ENCODE data around the gene IL1A. TPM values are rescaled to one million over a fixed set of nuclear protein-coding genes. Genes with fewer than 3 reads are reported as not detected.

The IL1A gene
- total and polyA plus RNA-seq, 2 donors (not counting 3 experiments of a cell fraction or from before 2014, with no cell fraction given): 0.29 to 1.4 TPM

DNA sequence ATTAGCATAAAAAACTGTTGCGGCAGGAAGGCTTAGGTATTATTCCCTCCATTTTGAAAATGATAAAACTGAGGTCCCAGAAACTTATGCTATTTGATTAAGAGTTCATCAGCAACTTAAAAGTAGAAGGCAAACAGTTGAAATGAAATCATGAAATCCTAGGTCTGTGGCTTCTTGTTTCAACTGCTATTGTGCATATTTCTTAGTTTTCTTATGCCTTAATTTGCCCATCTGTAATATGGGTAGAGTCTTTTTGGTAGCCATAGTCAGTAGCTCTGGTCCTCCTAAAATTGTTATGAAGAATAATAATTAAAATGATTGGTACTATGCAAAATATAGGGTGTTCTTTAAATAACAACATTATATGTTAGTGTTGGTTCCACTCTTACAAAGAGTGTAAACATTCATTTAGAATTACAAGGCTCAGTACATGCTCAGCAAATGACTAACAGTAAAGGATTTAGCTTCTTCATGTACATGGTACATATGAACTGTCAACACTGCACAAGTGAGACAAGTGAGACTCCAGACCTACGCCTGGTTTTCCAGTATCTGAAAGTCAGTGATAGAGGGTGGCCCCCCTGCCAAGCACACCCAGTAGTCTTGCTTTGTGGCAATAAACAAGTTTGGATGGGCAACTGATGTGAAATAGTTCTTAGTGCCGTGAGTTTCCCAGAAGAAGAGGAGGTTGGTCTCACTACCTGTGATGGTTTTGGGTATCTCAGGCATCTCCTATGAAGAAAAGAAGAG lies 9.6 kb downstream of the IL1A start:
- ChIA-PET POLR2A (no interaction called here), CTCF (interaction anchor here (0.5 to 1.4 kb wide), 2 partner anchors 76 to 111 kb away, joined by 3 to 5 read pairs; no protein-coding TSS in a partner anchor)
- no peaks in the 10 kb centered on the region for H3K9me1 ChIP-seq (replicated peaks; ENCODE audit: control insufficient read depth, extremely low read depth, insufficient read depth, low read length)
- no peak overlapping the region for H3K27ac ChIP-seq (ENCODE audit: insufficient read depth, low read depth, low read length)
- no peaks in the 10 kb centered on the region for H3K36me3 ChIP-seq (ENCODE audit: control insufficient read depth in 2 of 2, extremely low read depth in 1 of 2, insufficient read depth in 2 of 2, low read length in 2 of 2)
- H3K4me3 ChIP-seq (replicated peaks in 1 of 3; ENCODE audit: insufficient read depth in 1 of 3, low read depth in 1 of 3, low read length in 3 of 3): no peak overlapping the region
- dilution Hi-C loops (cut with MboI; ENCODE audit: extremely low pct_ligation_motif_present, low sequenced_read_pairs) (loop anchor here (25.0 kb wide), 1 partner anchor 163 kb away; no protein-coding TSS in a partner anchor), intact Hi-C loops (cut with micrococcal nuclease) (no loop called here)
- FAIRE-seq (no peak), DNase-seq (ENCODE audit: low read depth, low spot score) (no peak)
- TF ChIP-seq POLR2AphosphoS5 (IDR thresholded peaks at IDR 0.05; ENCODE audit: insufficient read depth, low read depth, low read length) (no peak), POLR2A (IDR thresholded peaks at IDR 0.05; ENCODE audit: low read depth, low read length) (no peak), FOS (IDR thresholded peaks at IDR 0.05; ENCODE audit: borderline replicate concordance, insufficient read depth, low read length) (no peak), GATA2 (IDR thresholded peaks at IDR 0.05; ENCODE audit: insufficient read depth, insufficient read length, low read depth, low read length) (no peak), JUN (IDR thresholded peaks at IDR 0.05; ENCODE audit: borderline replicate concordance, insufficient read depth, insufficient read length, low read depth) (no peak), EZH2 (IDR thresholded peaks at IDR 0.05; ENCODE audit: borderline replicate concordance, low read depth, low read length, severe bottlenecking) (no peak), MYC (IDR thresholded peaks at IDR 0.05; ENCODE audit: low read depth, low read length) (no peak)
- TF ChIP-seq, protein P1, sequence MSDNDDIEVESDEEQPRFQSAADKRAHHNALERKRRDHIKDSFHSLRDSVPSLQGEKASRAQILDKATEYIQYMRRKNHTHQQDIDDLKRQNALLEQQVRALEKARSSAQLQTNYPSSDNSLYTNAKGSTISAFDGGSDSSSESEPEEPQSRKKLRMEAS (IDR thresholded peaks at IDR 0.05; ENCODE audit: insufficient read depth, insufficient read length): no peak
- TF ChIP-seq, protein P2, sequence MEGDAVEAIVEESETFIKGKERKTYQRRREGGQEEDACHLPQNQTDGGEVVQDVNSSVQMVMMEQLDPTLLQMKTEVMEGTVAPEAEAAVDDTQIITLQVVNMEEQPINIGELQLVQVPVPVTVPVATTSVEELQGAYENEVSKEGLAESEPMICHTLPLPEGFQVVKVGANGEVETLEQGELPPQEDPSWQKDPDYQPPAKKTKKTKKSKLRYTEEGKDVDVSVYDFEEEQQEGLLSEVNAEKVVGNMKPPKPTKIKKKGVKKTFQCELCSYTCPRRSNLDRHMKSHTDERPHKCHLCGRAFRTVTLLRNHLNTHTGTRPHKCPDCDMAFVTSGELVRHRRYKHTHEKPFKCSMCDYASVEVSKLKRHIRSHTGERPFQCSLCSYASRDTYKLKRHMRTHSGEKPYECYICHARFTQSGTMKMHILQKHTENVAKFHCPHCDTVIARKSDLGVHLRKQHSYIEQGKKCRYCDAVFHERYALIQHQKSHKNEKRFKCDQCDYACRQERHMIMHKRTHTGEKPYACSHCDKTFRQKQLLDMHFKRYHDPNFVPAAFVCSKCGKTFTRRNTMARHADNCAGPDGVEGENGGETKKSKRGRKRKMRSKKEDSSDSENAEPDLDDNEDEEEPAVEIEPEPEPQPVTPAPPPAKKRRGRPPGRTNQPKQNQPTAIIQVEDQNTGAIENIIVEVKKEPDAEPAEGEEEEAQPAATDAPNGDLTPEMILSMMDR (IDR thresholded peaks at IDR 0.05; ENCODE audit: extremely low read depth in 1 of 2, insufficient read depth in 1 of 2, low read depth in 1 of 2, low read length in 2 of 2): no peak
- no peak overlapping the region for H2AFZ ChIP-seq (ENCODE audit: low read depth, low read length)
- no peaks in the 10 kb centered on the region for H4K20me1 ChIP-seq (replicated peaks; ENCODE audit: control insufficient read depth, extremely low read depth, insufficient read depth, low read length)
- H3K9me3 ChIP-seq (replicated peaks; ENCODE audit: control insufficient read depth, insufficient read depth, low read length): no peaks in the 10 kb centered on the region
- H3K79me2 ChIP-seq (ENCODE audit: control insufficient read depth, insufficient read depth, low read length): no peaks in the 10 kb centered on the region
- no peaks in the 10 kb centered on the region for H3K27me3 ChIP-seq (ENCODE audit: control insufficient read depth in 2 of 2, insufficient read depth in 2 of 2, low read length in 2 of 2)
- H3K4me2 ChIP-seq (ENCODE audit: insufficient read depth, low read length): no peak overlapping the region
- H3K4me1 ChIP-seq (ENCODE audit: control insufficient read depth, extremely low read depth, insufficient read depth, low read length): no peaks in the 10 kb centered on the region
- no TSS peak for BruUV-seq (replicated peaks)
- no peak overlapping the region for H3K9ac ChIP-seq (replicated peaks; ENCODE audit: extremely low read depth, insufficient read depth, low read length)

All from endothelial cell of umbilical vein (primary cell).